HepG2 (cell line): ENCODE results near the gene TUBG2. TPM values are rescaled to one million over a fixed set of nuclear protein-coding genes. Genes with fewer than 3 reads are reported as not detected.

Experiments
- ASH2L ChIP-seq: fragments of 300-600, 200-600 bp; sonication (generic); IDR thresholded peaks from 2 replicates; pipeline ENCODE4 v1.7.0; 2017; ENCODE audit warnings: low read depth, mild to moderate bottlenecking, moderate library complexity, mixed read lengths, low read length; ENCODE audit not compliant: insufficient read length
- ATRX ChIP-seq: sonication (generic); formaldehyde crosslinking; IDR thresholded peaks from 2 replicates; pipeline ENCODE4 v1.4.0; 2020; ENCODE audit warnings: missing genetic modification reagents, borderline replicate concordance
- CREBL2 ChIP-seq: sonication (generic); formaldehyde crosslinking; IDR thresholded peaks from 2 replicates; pipeline ENCODE4 v1.8.1; 2023; ENCODE audit warnings: missing genetic modification reagents, mild to moderate bottlenecking, borderline replicate concordance
- GTF3A ChIP-seq: sonication (generic); formaldehyde crosslinking; conservative IDR thresholded peaks from 2 replicates; pipeline ENCODE4 v1.4.0; 2020; ENCODE audit warnings: mild to moderate bottlenecking, missing genetic modification reagents
- IRF9 ChIP-seq: sonication (generic); formaldehyde crosslinking; IDR thresholded peaks from 2 replicates; pipeline ENCODE4 v1.8.0; 2022; ENCODE audit warnings: missing genetic modification reagents, mild to moderate bottlenecking, borderline replicate concordance
- JARID2 ChIP-seq: sonication (generic); formaldehyde crosslinking; IDR thresholded peaks from 2 replicates; pipeline ENCODE4 v1.8.1; 2023; ENCODE audit warnings: missing genetic modification reagents, inconsistent platforms; ENCODE audit not compliant: insufficient replicate concordance
- LCORL ChIP-seq, 2 experiments: fragments of 450-650 bp in 1 of 2; sonication (generic) in 1 of 2; formaldehyde crosslinking in 1 of 2; IDR thresholded peaks; 2 replicates each; pipeline versions ENCODE4 v1.5.0 to v1.6.1; 2017 to 2020; ENCODE audit warnings: antibody characterized with exemption in 1 of 2, missing genetic modification reagents in 1 of 2
- MTF2 ChIP-seq: sonication (generic); formaldehyde crosslinking; IDR thresholded peaks from 2 replicates; pipeline ENCODE4 v1.5.0; 2020; ENCODE audit warnings: missing genetic modification reagents, borderline replicate concordance
- MXD3 ChIP-seq: IDR thresholded peaks from 2 replicates; pipeline ENCODE4 v1.6.1; 2016; ENCODE audit warnings: mild to moderate bottlenecking, missing biosample characterization, missing genetic modification reagents
- MYPOP ChIP-seq: sonication (generic); formaldehyde crosslinking; IDR thresholded peaks from 2 replicates; pipeline ENCODE4 v1.8.1; 2023; ENCODE audit warnings: mild to moderate bottlenecking, moderate library complexity, missing genetic modification reagents
- PATZ1 ChIP-seq: sonication (generic); formaldehyde crosslinking; IDR thresholded peaks from 2 replicates; pipeline ENCODE4 v1.4.0; 2020; ENCODE audit warnings: missing genetic modification reagents
- PRDM4 ChIP-seq: sonication (generic); formaldehyde crosslinking; IDR thresholded peaks from 2 replicates; pipeline ENCODE4 v1.9.0; 2021; ENCODE audit warnings: missing genetic modification reagents, borderline replicate concordance
- SIX4 ChIP-seq: sonication (generic); formaldehyde crosslinking; IDR thresholded peaks from 2 replicates; pipeline ENCODE4 v1.4.0; 2020; ENCODE audit warnings: missing genetic modification reagents
- TRAFD1 ChIP-seq: sonication (generic); formaldehyde crosslinking; IDR thresholded peaks from 2 replicates; pipeline ENCODE4 v1.5.1; 2020; ENCODE audit warnings: missing genetic modification reagents, mild to moderate bottlenecking, borderline replicate concordance
- ZFP37 ChIP-seq: sonication (generic); formaldehyde crosslinking; IDR thresholded peaks from 2 replicates; pipeline ENCODE4 v1.4.0; 2020; ENCODE audit warnings: missing genetic modification reagents, borderline replicate concordance
- ZNF34 ChIP-seq: sonication (generic); formaldehyde crosslinking; IDR thresholded peaks from 2 replicates; pipeline ENCODE4 v1.4.0; 2020; ENCODE audit warnings: mild to moderate bottlenecking, missing genetic modification reagents, borderline replicate concordance
- ZNF740 ChIP-seq: sonication (generic); formaldehyde crosslinking; IDR thresholded peaks from 2 replicates; pipeline ENCODE4 v1.4.0; 2020; ENCODE audit warnings: missing genetic modification reagents
- polyA plus RNA-seq, 8 experiments: library from polyadenylated mRNA; depleted of rRNA in 3 of 8; stranded (reverse) in 7 of 8; unstranded in 1 of 8; fragments of >200 nt; fragmentation: Illumina TruSeq in 4 of 8; extraction: Trizol in 4 of 8; gene quantifications; 2 replicates each; pipeline versions ENCODE4 v1.2.1 to v1.2.3, GENCODE V29; 2011 to 2016; ENCODE audit warnings: low read depth in 4 of 8, missing spikeins in 1 of 8, mixed read lengths in 1 of 8; ENCODE audit not compliant: insufficient read depth in 1 of 8
- total RNA-seq, 5 experiments: library from RNA; depleted of rRNA; stranded (reverse); fragments of >200 nt; fragmentation: Illumina TruSeq; extraction: Trizol; gene quantifications; 2 replicates each; pipeline ENCODE4 v1.2.3, GENCODE V29; 2016; ENCODE audit warnings: low read depth in 1 of 5

TUBG2 gene
- total and polyA plus RNA-seq, 2 of the 13 experiments (the other 11 are each of a cell fraction or from before 2014, with no cell fraction given): 16.0 to 42.3 TPM

- peak; percentile 49; the same call in 1 of the 2 replicates for TF ChIP-seq IRF9 (CRISPR knock-in tag)
- TF ChIP-seq TRAFD1 (CRISPR knock-in tag): no peak
- peak; percentile 28 for TF ChIP-seq JARID2 (CRISPR knock-in tag)
- TF ChIP-seq ZNF740: no peak
- 0 out of 2 replicates have a peak, but pooled peaks have one; percentile 81 for TF ChIP-seq MXD3
- TF ChIP-seq PRDM4 (CRISPR knock-in tag): 0 out of 2 replicates have a peak, but pooled peaks have one; percentile 28
- TF ChIP-seq PATZ1 (CRISPR knock-in tag): peak; percentile 4; the same call in 1 of the 2 replicates
- no peak for TF ChIP-seq LCORL (IDR thresholded peaks at IDR 0.05)
- TF ChIP-seq LCORL (CRISPR knock-in tag; IDR thresholded peaks at IDR 0.05): no peak
- no peak for TF ChIP-seq MTF2 (CRISPR knock-in tag)
- peak; percentile 65 for TF ChIP-seq MYPOP (CRISPR knock-in tag)
- no peak for TF ChIP-seq SIX4
- no peak for TF ChIP-seq CREBL2 (CRISPR knock-in tag)
- TF ChIP-seq GTF3A (CRISPR knock-in tag): no peak
- TF ChIP-seq ZFP37: no peak
- no peak for TF ChIP-seq ZNF34 (CRISPR knock-in tag)
- peak; percentile 33 for TF ChIP-seq ASH2L
- TF ChIP-seq ATRX (CRISPR knock-in tag): no peak; the same call in 1 of the 2 replicates
Observed at GRCh38 chr17:42682722-42683403, 23.8 kb downstream of the TUBG2 start (continued).
